Measurements from ENCODE around the gene C1QTNF9B.
"Not testable (repeated sequence)": the region's sequence is repeated elsewhere in the genome, so short reads cannot be mapped to it uniquely, and the experiment has no call there.

Gene C1QTNF9B

GRCh38 chr13:23893791-23894190 is 3.5 kb downstream of the C1QTNF9B start:
- DNase-seq = not testable (repeated sequence)

GRCh38 chr13:23889615-23890607 is 7.4 kb downstream of the C1QTNF9B start:
- no peak for DNase-seq

DNA sequence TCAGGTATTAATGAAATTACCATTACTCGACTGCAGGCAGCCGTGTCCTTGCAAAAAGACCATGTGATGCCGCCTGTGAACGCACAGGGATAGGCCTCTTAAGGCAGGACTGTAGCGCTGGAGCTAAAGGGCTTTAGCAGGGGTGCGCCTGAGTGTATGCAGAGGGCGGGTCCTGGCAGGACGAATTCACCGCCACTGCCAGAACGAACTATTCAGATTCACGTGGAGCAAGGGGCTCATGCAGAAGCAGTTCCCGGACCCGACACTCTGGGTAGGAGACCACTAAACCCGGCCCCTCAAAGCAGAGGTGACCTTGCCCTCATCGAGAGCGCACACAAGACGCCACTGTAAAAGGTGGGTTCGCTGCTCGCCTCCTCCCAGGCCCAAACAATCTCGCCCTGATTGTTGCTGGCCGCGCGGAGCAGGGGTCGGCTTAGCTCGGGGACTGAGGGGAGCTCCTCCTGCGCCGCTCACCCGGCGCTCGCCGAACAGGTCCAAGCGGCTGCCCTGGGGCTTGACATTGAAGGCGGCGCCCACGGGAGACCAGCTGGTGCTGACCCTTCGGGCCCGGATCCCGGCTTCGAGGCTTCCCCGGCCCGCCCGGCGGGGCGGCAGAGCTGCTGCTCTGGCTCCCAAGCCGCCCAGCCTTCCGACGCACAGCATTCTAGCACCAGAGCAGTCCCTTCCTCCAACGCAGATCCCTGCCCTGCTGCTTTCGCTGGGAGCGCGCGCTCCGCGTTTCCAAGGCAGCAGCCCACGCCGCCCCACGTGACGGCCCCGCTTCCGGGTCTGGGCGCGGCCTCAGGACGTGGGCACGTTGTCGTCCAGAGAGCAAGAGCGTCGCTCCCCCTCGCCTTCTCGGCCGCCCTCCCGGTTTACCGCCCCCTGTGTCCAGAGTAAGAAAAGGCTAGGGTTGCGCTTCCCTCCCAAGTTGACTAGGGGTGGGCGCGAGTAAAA is 8.4 kb downstream of the C1QTNF9B start, which contains the start of gene MIPEP:
Gene MIPEP (minus strand): TSS at position 743 of the 957 bp plus-strand sequence. CDS start 80 bp downstream, at position 663.
- DNase-seq = peak; percentile 66 to 93 (median 73)

DNA sequence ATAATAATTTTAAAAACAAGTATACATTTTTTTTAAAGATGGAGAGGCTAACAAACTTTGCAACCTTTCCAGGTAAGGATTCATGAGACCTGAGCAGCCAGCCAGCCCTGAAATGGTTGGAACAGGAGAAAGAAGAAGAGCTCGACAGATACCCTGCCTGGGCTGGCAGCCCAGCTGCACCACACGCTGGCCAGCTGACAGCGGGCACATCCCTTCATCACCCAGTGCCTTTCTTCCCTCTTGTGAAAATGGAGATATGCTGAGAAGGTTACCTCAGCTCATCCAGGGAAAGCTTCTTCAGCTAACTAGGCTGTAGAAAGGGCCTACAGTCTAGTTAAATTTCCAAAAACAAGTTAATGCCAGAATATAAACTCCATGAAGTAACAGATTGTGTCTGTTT is 12.9 kb downstream of the C1QTNF9B start:
- DNase-seq = not testable (repeated sequence)

DNA sequence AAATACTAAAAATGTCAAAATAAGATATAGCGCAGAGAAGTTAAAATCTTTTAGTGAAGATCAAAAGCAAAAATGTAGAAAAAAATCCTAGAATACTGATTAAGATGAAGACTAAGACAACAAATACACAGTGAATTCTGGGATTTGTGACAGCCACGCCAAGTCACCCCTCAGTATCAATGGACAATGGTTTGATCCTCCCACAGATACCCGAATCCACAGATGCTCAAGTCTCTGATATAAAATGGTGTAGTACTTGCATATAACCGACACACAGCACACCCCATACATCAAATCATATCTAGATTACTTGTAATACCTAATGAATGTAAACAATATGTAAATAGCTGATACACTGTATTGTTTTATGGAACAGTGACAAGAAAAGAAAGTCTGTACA is 14.0 kb downstream of the C1QTNF9B start:
- DNase-seq = no peak

DNA sequence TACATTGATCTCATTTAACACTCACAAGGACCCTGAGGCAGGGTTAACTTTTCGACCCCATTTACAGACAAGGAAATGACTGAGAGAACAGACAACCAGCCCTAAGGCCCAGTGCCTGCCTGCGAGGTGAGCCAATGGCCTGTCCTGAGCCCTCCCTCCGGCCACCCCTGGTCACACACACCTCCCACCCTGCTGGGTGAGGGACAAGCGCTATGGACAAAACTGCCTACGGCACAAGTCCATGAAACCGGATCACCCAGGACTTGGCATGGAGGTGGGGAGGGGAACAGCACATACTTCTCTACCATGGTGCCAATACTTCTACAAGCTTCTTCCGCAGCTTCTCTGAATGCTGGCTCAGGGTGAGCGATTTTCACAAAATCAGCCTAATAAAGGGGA is 15.9 kb downstream of the C1QTNF9B start:
- DNase-seq = not testable (repeated sequence)

DNA sequence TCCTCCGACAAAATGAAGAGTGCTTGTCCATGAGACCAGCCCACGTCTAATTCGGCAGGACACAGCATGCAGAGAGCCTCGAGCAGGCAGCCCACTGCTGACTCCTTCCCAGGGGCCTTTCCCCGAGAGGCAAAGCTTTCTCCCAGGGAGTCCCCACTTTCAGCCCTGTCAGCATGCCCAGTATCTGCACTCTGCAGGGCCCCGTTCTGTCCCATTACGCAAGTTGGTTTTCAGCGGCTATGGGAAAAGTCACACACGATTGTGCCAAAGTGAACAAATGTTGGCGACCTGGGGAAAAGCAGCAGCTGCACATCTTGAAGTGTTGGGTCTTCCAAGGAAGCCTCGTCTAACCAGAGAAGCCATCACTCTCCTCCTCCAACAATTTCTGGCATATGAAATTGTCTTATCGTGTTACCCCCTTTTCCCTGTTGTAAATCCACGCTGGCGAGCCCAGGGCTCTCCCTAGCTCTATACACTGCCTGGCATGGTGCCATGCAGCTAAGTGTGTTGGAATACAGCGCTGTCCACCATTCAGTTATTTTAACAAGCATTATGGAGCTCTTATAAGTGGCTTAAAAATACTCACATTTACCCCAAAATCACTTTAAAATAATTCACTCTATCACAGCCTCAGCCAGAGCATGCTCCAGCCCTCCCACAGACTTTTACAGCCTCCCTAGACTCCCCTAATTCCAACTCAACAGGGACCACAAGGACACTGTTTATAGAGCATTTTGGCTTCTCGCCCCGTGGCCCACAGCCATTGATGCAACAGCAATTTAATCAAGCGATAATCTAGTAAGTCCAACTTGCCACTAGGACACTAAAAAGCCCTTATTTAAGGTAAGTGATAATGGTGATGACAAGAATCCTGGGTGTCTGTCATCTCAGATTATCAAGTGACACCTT is 16.6 kb downstream of the C1QTNF9B start:
- not testable (repeated sequence) for DNase-seq

GRCh38 chr13:23877286-23877685 is 20.0 kb downstream of the C1QTNF9B start:
- no peak for DNase-seq

DNA sequence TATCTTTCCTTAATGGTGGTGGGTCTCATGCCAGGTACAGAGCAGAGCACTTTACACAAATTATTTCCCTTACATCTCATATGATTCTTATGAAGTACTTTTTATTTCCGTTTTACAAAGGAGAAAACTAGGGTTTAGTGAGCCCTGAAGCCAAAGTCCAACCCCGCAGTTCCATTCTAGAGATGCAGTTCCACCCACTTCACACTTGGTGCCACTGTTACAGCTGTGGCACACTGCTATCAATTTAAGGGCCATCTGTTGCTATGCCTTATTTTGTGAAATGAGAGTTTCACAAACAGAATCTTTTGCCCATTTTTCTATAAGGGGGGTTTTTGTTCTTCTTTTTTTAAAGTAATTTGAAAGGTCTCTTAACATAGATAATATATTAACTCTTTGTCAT is 21.0 kb downstream of the C1QTNF9B start:
- DNase-seq = no peak

GRCh38 chr13:23871616-23872220 is 25.6 kb downstream of the C1QTNF9B start:
- no peak for DNase-seq

GRCh38 chr13:23870356-23871140 is 26.8 kb downstream of the C1QTNF9B start:
- no peak for DNase-seq

DNA sequence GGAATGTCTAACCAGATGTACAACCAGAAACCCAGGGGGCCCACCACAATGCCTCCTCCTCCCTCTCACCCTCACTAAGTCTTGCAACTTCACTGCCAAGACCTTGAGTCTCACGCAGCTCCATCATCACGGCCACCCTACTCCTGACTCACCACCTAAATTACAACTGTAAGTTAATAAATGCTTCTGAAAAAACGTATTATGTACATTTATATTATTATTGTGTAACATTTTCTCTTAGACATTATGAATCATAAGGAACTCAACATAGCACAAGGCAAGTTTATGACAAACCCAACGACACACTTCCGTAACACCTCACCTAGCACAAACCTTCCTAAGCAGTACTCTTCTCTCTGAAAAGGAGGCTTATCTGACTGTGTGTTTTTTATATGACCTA is 28.8 kb downstream of the C1QTNF9B start:
- DNase-seq = no peak

DNA sequence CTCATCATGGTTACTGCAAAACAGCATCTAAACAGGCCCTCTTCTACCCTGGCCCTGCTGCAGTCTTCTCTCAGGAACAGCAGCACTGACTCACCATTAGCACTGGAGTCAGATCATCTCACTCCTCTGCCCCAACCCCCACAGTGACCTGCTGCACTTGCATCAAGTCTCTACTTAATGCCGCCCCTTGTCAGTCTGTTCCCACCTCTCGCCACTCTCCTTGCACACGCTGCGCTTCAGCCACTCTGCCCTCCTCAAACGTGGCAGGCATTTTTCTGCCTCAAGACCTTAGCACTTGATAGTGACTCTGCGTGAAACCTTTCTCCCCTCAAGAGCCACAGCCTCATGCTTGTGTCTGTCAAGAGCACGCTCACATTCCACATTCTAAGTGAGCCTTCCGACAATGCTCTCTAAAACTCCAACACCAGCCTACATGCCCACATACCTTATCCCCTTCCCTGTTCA is 30.2 kb downstream of the C1QTNF9B start:
- no peak for DNase-seq

DNA sequence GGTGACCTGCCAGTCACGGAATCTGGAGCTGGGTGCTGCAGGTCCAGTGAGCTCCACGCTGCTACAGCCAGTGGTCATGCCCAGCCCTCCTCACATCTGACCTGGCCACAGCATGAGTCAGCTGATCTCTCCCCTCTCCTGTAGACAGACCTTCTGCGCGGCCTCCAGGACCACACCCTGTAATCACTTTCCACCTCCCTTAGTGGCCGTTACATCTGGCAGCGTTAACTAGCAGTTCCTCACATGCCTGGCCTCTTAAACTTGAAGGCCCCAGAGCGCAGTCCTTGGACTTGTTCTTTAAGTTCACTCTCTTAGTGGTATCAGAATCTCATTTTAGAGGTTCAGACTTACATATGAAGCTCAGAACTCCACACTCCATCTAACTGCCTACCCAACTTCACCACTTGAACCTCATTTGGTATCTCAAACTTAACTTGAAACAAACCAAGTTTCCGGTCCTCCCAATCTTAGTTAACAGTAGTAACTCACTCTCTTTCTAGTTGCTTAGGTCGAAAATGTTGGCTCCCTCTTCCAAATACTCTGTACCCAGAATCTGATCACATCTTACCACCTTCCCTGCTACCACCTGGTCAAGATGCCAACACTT is 30.8 kb downstream of the C1QTNF9B start:
- DNase-seq = no peak

GRCh38 chr13:23865906-23866305 is 31.4 kb downstream of the C1QTNF9B start:
- DNase-seq = no peak

- no peak for DNase-seq
Measured at GRCh38 chr13:23865026-23865425, 32.3 kb downstream of the C1QTNF9B start.

- no peak for DNase-seq
Measured at GRCh38 chr13:23861310-23861709, 36.0 kb downstream of the C1QTNF9B start.

GRCh38 chr13:23859904-23860303 is 37.4 kb downstream of the C1QTNF9B start:
- no peak for DNase-seq

GRCh38 chr13:23859455-23859854 is 37.8 kb downstream of the C1QTNF9B start:
- DNase-seq = no peak

GRCh38 chr13:23858546-23858945 is 38.8 kb downstream of the C1QTNF9B start:
- DNase-seq = no peak

Measured in T-helper 1 cell (primary cell).